HL-60 (cell line): ENCODE measurements around the gene FKBP9.
"Not testable (repeated sequence)": the region's sequence is repeated elsewhere in the genome, so short reads cannot be mapped to it uniquely, and the experiment has no call there.

Experiments
- POLR2AphosphoS5 ChIP-seq: IDR thresholded peaks from 2 replicates; pipeline ENCODE4 v1.6.1; 2012; ENCODE audit warnings: low read depth
- REST ChIP-seq: IDR thresholded peaks from 2 replicates; pipeline ENCODE4 v1.6.1; 2012; ENCODE audit warnings: low read depth; ENCODE audit not compliant: insufficient replicate concordance
- TF ChIP-seq, protein P1 (sequence below): IDR thresholded peaks from one replicate; pipeline ENCODE4 v1.5.1; 2011; ENCODE audit warnings: low read length, control low read depth, inconsistent platforms; ENCODE audit not compliant: insufficient read depth

- TF ChIP-seq REST, POLR2AphosphoS5: not testable (repeated sequence)
- TF ChIP-seq, protein P1, sequence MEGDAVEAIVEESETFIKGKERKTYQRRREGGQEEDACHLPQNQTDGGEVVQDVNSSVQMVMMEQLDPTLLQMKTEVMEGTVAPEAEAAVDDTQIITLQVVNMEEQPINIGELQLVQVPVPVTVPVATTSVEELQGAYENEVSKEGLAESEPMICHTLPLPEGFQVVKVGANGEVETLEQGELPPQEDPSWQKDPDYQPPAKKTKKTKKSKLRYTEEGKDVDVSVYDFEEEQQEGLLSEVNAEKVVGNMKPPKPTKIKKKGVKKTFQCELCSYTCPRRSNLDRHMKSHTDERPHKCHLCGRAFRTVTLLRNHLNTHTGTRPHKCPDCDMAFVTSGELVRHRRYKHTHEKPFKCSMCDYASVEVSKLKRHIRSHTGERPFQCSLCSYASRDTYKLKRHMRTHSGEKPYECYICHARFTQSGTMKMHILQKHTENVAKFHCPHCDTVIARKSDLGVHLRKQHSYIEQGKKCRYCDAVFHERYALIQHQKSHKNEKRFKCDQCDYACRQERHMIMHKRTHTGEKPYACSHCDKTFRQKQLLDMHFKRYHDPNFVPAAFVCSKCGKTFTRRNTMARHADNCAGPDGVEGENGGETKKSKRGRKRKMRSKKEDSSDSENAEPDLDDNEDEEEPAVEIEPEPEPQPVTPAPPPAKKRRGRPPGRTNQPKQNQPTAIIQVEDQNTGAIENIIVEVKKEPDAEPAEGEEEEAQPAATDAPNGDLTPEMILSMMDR = not testable (repeated sequence)
Observed at GRCh38 chr7:32991068-32991585, 33.9 kb downstream of the FKBP9 start.
